NOMO-1 treated with dmso at 0.1 percent for 144 hours (cell line): Measurements from ENCODE around the gene CRIM1.
A peak's percentile ranks its signal among the peaks of the same experiment; 100 is the strongest.

Experiments
- DNase-seq: peaks from one replicate; lab custom pipeline; 2025; ENCODE audit not compliant: unreplicated experiment; lab: John Stamatoyannopoulos, UW

CRIM1 gene

DNA sequence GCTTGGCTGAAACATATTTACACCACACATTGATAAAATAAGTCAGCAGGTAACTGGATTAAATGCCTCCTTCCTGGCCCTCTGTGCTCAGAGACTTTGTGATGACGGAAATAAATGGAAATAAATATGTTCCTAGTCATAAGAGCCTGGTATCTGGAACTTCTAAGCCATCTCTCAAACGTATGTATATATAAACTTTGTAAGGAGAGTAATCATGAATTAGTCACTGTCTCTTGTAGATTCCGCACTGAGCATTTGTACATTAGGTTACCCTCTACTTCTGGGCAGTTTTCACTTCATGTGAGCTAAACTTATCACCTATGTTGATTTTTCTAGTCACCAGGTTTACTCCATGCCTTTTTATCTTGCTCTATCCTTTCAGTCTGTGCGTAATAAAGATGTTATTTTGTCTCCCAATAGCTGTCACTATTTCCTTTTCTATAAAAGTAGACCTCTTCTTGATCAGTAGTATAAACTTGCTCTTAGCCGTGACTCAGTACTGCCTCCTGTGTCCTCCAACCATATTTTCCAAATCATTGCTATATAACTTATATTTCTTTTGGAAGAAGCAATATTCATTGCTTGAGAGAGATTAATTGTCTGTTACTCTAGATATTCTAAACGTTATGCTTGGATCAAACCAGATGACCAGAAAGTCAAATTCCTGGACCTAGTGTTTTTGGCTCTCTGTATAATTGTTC, 189.2 kb downstream of the CRIM1 start:
- no peak for DNase-seq

GRCh38 chr2:36545871-36546416, 190.4 kb downstream of the CRIM1 start:
- DNase-seq = no peak

DNA sequence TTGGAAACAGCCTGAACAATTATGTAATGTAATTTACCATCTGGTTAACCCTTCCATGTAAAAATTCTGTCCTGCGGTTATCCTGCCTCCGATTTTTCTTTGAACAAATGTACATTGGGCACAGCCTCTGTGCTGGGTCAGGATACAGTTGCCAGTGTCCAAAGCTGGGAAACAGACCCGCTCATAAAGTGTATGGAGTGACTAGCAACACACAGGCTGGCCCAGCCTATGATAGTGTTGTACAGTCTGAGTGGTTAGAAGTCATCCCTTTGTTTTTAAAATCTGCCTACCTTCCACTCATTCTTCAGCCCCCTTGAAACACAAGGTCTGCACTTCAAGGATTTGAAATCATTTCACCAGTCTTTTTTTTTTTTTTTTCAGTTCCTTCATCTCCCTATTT, 192.3 kb downstream of the CRIM1 start:
- no peak for DNase-seq

DNA sequence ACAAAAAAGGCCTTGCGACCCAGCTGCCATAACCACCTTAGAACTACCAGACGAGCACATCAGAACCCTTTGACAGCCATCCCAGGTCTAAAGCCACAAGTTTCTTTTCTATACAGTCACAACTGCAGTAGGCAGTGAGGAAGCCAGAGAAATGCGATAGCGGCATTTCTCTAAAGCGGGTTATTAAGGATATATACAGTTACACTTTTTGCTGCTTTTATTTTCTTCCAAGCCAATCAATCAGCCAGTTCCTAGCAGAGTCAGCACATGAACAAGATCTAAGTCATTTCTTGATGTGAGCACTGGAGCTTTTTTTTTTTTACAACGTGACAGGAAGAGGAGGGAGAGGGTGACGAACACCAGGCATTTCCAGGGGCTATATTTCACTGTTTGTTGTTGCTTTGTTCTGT, 193.6 kb downstream of the CRIM1 start:
- no peak for DNase-seq

GRCh38 chr2:36550006-36550405, 194.4 kb downstream of the CRIM1 start:
- DNase-seq = no peak

DNA sequence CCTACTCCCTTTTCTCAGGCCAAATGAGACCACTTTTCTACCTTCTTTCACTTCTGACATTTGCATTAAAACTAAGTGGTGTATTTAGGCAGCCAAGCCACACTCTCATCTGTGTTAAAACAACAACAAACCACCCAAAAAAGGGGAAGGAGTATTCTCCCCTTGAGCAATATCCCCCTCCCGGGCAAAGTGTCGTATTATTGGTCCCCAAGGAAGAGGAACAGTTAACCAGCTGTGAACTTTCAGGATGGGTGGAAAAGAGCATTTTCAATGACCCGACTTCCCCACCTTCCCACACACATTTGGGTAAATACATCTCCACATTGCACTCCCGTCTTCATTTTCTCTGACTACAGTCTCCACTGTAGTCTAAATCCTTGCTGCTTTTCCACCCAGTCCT, 198.1 kb downstream of the CRIM1 start:
- DNase-seq = peak; percentile 42

- DNase-seq = no peak
These were observed 199.0 kb downstream of the CRIM1 start for GRCh38 chr2:36554531-36554930.

GRCh38 chr2:36555789-36556188, 200.2 kb downstream of the CRIM1 start:
- no peak for DNase-seq

DNA sequence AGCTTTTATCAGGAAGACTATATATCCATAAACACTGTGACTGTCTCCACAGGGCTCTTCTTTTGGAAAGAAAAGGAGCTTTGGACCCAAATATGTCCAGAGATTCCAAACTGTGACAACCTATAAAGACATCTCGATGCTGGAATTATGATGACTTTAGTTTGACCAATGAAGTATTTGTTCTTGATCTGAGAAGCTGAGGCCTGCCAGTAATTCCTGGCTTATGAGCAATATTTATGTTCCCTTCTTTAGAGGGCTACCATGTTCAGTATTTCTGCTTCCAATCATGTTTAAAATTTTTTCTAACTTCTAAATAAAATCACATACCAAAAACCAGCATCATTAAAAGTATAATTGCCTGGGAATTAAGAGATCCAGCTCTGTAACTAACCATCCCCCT, 201.3 kb downstream of the CRIM1 start:
- no peak for DNase-seq

GRCh38 chr2:36559221-36559942, 203.8 kb downstream of the CRIM1 start:
- DNase-seq = no peak

GRCh38 chr2:36560726-36561125, 205.1 kb downstream of the CRIM1 start:
- DNase-seq = no peak

GRCh38 chr2:36561237-36561944, 205.8 kb downstream of the CRIM1 start:
- DNase-seq = no peak

DNA sequence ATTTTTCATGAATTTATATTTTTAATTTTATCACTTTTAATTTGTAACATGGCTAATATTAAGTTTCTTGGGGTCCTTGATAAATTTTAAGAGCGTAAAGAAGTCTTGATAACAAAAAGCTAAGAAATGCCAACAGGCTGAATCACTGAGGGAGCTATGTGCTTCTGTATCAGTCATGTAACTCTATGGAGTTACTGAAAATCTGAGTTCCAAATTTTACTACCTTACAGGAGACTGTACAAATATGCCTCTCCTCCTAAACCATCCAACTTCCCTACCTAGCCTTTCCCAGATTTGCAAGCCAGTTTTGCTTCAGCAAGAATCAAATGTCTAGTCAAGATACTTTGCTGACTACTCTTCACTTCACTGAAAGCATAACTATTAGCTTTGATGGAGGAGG, 206.7 kb downstream of the CRIM1 start:
- DNase-seq = no peak

- peak; percentile 20 for DNase-seq
These were observed 207.5 kb downstream of the CRIM1 start for GRCh38 chr2:36562973-36563532.

DNA sequence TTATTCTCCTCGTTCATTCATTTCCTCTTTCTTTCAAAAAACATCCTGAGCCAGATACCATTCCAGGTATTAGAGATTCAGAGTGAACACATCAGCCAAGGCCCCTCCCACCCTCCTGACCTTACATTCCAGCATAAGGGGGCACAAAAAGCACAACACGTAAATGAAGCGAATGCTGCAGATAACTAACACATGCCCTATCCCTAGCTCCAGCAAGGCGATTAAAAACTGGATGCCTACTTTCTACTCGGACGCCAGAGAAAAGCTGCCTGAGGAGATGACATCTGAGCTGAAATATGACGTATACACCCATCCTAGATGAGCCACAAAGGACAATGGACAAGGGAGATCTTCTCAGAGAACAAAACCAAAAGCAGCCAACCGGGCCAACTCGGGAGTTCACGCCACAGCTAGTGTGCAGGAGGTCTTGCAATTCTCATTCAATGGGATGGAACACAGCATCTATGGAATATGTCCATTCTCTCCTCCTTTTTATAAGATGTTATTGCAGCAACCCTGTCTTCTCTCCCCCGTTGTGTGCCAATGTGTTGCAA, 208.9 kb downstream of the CRIM1 start:
- no peak for DNase-seq

DNA sequence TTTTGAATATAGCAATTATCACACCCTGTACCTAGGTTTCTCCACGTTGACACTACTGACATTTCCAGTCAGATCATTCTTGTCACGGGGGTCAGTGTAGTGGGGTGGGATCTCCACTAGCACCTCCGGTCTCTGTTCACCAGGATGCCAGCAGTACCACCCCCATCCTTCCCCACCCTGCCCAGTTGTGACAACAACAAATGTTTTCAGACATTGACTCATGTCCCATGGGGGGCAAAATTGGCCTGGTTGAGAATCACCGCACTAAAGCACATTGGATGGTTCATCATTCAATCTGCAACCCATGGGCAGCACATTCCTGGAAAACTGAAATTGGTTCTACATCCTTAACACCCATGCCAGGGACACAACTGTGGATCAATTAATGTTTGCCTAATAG, 210.1 kb downstream of the CRIM1 start:
- no peak for DNase-seq

DNA sequence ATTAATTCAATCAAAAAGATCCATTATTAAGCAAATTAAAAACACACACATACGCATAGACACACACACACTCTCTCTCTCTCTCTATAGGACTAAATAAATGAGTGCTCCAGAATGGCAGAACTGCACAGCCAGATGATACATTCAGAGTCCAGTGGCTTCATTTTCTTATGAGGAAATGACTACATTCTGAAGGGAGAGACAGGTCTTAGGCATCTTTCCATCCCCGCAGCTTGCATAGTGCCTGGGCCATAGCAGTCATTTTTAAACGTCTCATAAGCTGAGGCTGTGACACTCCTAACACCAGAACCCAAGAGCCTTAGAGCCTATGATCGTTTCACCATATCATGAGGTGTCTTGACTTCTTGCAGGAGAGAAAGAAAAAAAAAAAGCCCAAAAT, 211.3 kb downstream of the CRIM1 start:
- DNase-seq = no peak

DNA sequence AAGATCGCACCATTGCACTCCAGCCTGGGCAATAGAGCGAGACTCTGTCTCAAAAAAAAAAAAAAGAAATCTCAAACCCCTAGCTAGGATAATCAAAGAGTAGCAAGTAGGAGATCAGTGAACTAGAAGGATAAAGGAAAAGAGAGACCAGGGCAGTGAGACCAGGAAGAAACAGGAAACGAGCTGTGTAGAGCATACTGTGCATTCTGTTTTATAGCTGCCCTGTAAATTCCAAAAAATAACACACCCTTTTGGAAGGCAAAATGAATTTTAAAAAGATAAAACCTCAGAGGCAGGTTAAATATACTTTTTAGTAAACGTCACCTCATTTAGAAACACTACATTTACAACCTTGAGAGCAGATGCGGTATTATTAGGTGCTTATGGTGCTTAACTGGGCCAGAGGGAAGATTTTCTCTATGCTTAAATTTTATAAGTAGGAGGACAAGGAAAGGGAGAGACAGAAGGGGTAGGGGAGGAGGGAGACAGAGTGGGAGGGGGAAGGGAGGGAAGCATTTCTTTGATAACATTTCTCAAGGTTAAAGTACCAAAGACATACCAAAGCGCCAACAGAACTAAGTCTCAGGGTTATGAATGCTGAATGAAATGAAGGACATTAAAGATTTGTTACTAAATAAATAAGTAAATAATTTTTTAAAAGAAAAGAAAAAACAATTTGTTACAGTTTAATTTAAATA, 212.3 kb downstream of the CRIM1 start:
- no peak for DNase-seq

- no peak for DNase-seq
These were observed 213.1 kb downstream of the CRIM1 start for GRCh38 chr2:36568516-36569246.

DNA sequence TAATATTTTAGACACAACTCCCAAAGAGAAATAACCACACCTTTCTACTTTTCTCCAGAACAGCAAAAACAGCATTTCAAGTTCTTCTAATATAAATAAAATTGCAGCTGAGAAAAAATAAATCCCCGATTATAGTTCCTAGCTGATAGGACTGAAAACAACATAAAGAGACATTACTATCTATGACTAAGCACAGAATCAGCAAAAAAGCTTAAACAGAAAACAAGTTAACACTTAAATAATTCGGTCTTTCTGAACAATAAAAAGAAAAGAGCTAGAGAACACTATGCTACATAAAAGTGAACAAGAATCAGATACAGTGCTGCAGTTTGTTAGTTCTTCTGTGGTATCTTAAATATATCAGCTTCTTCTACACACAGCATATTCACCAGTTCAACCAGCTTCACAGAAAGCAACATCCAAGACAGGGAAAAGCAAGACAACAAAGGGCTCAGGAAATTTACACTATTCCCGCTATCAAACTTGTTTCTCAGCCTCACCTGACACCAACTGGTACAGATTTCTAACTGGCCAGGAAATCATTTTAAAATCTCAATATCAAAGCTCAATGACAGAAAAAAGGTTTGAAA, 213.8 kb downstream of the CRIM1 start:
- no peak for DNase-seq
